SH-SY5Y (cell line): Measurements from ENCODE around the gene FKBP10.

ENCODE experiments used
- GATA2 ChIP-seq: IDR thresholded peaks from 2 replicates; pipeline ENCODE4 v1.6.1; 2011; ENCODE audit warnings: mild to moderate bottlenecking, low read depth, low read length
- GATA3 ChIP-seq: IDR thresholded peaks from 2 replicates; pipeline ENCODE4 v1.6.1; 2011; ENCODE audit warnings: low read depth, mild to moderate bottlenecking, low read length, moderate library complexity

DNA sequence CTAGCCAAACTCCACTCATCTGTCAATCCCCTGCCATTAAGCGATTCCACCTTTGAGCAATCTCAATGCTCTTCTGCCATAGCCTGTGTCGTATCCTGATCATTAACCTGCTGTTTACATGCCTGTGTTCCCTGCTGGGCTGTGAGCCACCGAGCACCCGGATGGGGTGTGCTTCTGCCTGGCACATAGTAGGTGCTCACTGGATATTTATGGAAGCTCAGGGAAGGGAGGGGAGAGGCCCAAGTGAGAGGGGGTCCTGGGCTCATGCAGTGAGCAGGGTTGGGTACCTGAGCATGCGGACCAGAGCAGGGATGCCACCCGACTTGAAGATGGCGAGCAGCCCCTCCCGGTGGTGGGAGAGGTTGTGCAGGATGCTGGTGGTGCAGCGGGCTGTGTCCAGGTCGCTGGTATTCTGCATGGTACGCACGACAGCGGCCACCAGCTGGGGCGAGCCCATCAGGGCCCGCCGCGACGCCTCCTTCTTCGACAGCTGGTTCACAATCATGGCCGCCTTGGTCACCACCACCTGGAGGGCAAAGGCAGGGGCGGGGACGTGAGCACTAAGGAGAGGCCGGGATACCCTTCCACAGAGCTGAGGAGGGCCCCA is 44.0 kb upstream of the FKBP10 start:
- TF ChIP-seq GATA3 = no peak
- TF ChIP-seq GATA2 = no peak
